HepG2 (cell line): ENCODE measurements around the gene AAMP. TPM values are rescaled to one million over a fixed set of nuclear protein-coding genes. Genes with fewer than 3 reads are reported as not detected.
A peak's percentile ranks its signal among the peaks of the same experiment; 100 is the strongest.

Experiments
- AKAP8 ChIP-seq: sonication (generic); formaldehyde crosslinking; IDR thresholded peaks from 2 replicates; pipeline ENCODE4 v1.5.1; 2020; ENCODE audit warnings: mild to moderate bottlenecking, missing genetic modification reagents
- ATF7 ChIP-seq, 2 experiments: fragments of 450-650 bp in 1 of 2; sonication (generic) in 1 of 2; formaldehyde crosslinking in 1 of 2; IDR thresholded peaks; 2 replicates each; pipeline versions ENCODE4 v1.4.0 to v1.6.1; 2016 to 2020; ENCODE audit warnings: antibody characterized with exemption in 1 of 2, mild to moderate bottlenecking in 1 of 2, missing genetic modification reagents in 1 of 2
- ATRX ChIP-seq: sonication (generic); formaldehyde crosslinking; IDR thresholded peaks from 2 replicates; pipeline ENCODE4 v1.4.0; 2020; ENCODE audit warnings: missing genetic modification reagents, borderline replicate concordance
- FOXM1 ChIP-seq: sonication (generic); formaldehyde crosslinking; IDR thresholded peaks from 2 replicates; pipeline ENCODE4 v1.5.0; 2020; ENCODE audit warnings: missing genetic modification reagents
- GTF2F1 ChIP-seq: fragments of 150-350 bp; IDR thresholded peaks from 2 replicates; pipeline ENCODE4 v1.6.1; 2014; ENCODE audit warnings: low read length
- MAFG ChIP-seq: sonication (generic); formaldehyde crosslinking; IDR thresholded peaks from 2 replicates; pipeline ENCODE4 v1.5.1; 2020; ENCODE audit warnings: mild to moderate bottlenecking, missing genetic modification reagents
- NCOA1 ChIP-seq: sonication (generic); formaldehyde crosslinking; IDR thresholded peaks from 2 replicates; pipeline ENCODE4 v1.9.0; 2021; ENCODE audit warnings: missing genetic modification reagents
- NFYC ChIP-seq: IDR thresholded peaks from 2 replicates; pipeline ENCODE4 v1.6.1; 2016; ENCODE audit warnings: missing genetic modification reagents, missing compliant biosample characterization
- PCBP2 ChIP-seq: fragments of 200-400 bp; formaldehyde crosslinking; optimal IDR thresholded peaks from 2 replicates; pipeline ENCODE3; 2018; ENCODE audit warnings: low read length, low read depth; ENCODE audit not compliant: poor library complexity, severe bottlenecking
- RNF2 ChIP-seq: fragments of 450-650 bp; conservative IDR thresholded peaks from 2 replicates; pipeline ENCODE4 v1.6.1; 2016; ENCODE audit warnings: low read depth
- STAT5B ChIP-seq: sonication (generic); formaldehyde crosslinking; IDR thresholded peaks from 2 replicates; pipeline ENCODE4 v1.4.0; 2020; ENCODE audit warnings: missing genetic modification reagents
- ZMYM4 ChIP-seq: sonication (generic); formaldehyde crosslinking; IDR thresholded peaks from 2 replicates; pipeline ENCODE4 v1.8.1; 2023; ENCODE audit warnings: mild to moderate bottlenecking, missing genetic modification reagents
- ZNF317 ChIP-seq: sonication (generic); formaldehyde crosslinking; IDR thresholded peaks from 2 replicates; pipeline ENCODE4 v1.5.0; 2020; ENCODE audit warnings: mild to moderate bottlenecking, missing genetic modification reagents
- ZNF615 ChIP-seq: sonication (generic); formaldehyde crosslinking; IDR thresholded peaks from 2 replicates; pipeline ENCODE4 v1.5.0; 2020; ENCODE audit warnings: mild to moderate bottlenecking, missing genetic modification reagents, borderline replicate concordance
- ZNF775 ChIP-seq: sonication (generic); formaldehyde crosslinking; IDR thresholded peaks from 2 replicates; pipeline ENCODE4 v1.4.0; 2020; ENCODE audit warnings: missing genetic modification reagents, mild to moderate bottlenecking, moderate library complexity, borderline replicate concordance
- ZSCAN29 ChIP-seq: sonication (generic); formaldehyde crosslinking; conservative IDR thresholded peaks from 2 replicates; pipeline ENCODE4 v1.4.0; 2020; ENCODE audit warnings: mild to moderate bottlenecking, missing genetic modification reagents
- polyA plus RNA-seq, 8 experiments: library from polyadenylated mRNA; depleted of rRNA in 3 of 8; stranded (reverse) in 7 of 8; unstranded in 1 of 8; fragments of >200 nt; fragmentation: Illumina TruSeq in 4 of 8; extraction: Trizol in 4 of 8; gene quantifications; 2 replicates each; pipeline versions ENCODE4 v1.2.1 to v1.2.3, GENCODE V29; 2011 to 2016; ENCODE audit warnings: low read depth in 4 of 8, missing spikeins in 1 of 8, mixed read lengths in 1 of 8; ENCODE audit not compliant: insufficient read depth in 1 of 8
- total RNA-seq, 5 experiments: library from RNA; depleted of rRNA; stranded (reverse); fragments of >200 nt; fragmentation: Illumina TruSeq; extraction: Trizol; gene quantifications; 2 replicates each; pipeline ENCODE4 v1.2.3, GENCODE V29; 2016; ENCODE audit warnings: low read depth in 1 of 5
- TF ChIP-seq, protein P1 (sequence below), 2 experiments: fragments of 450-650 bp in 1 of 2; sonication (generic) in 1 of 2; formaldehyde crosslinking; IDR thresholded peaks; 2 replicates each; pipeline versions ENCODE4 v1.5.0 to v1.8.0; 2020 to 2022; ENCODE audit warnings: mild to moderate bottlenecking in 1 of 2, missing genetic modification reagents in 1 of 2
- TF ChIP-seq, protein P2 (sequence below): sonication (generic); formaldehyde crosslinking; IDR thresholded peaks from 2 replicates; pipeline ENCODE4 v1.5.0; 2020; ENCODE audit warnings: mild to moderate bottlenecking, missing genetic modification reagents, borderline replicate concordance
- TF ChIP-seq, protein P3 (sequence below), 2 experiments: sonication (generic) in 1 of 2; formaldehyde crosslinking in 1 of 2; IDR thresholded peaks; 2 replicates each; pipeline versions ENCODE4 v1.5.1 to v1.6.1; 2011 to 2020; ENCODE audit warnings: borderline replicate concordance in 1 of 2, low read depth in 1 of 2, low read length in 1 of 2, mild to moderate bottlenecking in 1 of 2, missing genetic modification reagents in 1 of 2, moderate library complexity in 1 of 2
- TF ChIP-seq, protein P4 (sequence below): IDR thresholded peaks from 2 replicates; pipeline ENCODE4 v1.6.1; 2016; ENCODE audit warnings: low read depth, borderline replicate concordance

AAMP gene
- total and polyA plus RNA-seq, 2 of the 13 experiments (the other 11 are each of a cell fraction or from before 2014, with no cell fraction given) = 110 to 186 TPM

DNA sequence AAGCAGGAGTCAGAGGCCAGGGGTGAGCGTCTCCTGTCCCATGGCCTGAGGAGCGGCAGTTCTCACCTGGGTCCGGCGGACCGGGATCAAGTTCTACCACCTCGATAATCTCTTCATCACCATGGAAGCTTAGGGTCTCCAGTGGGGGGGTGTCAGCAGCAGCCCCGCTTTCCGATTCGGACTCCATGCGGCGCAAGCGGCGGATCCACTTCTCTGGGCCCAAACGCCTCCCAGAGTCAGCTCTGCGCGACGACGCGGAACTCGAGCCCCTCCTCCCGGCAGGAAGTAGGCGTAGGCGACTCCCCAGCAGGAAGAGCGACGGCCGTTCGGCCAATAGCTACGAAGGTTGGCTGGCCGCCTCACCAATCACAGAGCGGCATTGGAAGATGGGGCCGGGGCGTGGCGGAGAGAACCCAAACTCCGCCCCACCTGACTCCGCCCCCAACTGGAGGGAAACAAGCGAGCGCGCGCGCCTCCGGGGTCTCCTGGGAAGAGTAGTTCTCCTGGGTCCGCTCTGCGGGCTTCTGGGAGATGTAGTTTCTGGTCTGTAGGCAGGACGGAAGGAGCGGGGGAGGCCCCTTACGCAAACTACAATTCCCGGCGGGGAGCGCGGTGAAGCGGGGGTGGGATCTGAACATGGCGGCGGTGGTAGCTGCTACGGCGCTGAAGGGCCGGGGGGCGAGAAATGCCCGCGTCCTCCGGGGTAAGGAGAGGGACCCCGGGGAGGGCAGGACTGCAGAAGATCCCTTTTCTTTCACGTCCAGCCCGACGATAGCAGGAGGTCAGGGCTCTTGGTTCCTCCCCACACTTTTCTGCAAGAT lies at the start of gene AAMP, which contains the start of gene PNKD (continued):
- TF ChIP-seq ZSCAN29 (CRISPR knock-in tag) (0 out of 2 replicates have a peak, but pooled peaks have one; percentile 34), PCBP2 (no peak), ATF7 (IDR thresholded peaks at IDR 0.05) (no peak), ATF7 (CRISPR knock-in tag; IDR thresholded peaks at IDR 0.05) (peak; percentile 50), STAT5B (no peak), ZNF615 (CRISPR knock-in tag) (no peak), ZMYM4 (CRISPR knock-in tag) (no peak; the same call in 1 of the 2 replicates), AKAP8 (CRISPR knock-in tag) (peak; percentile 95), MAFG (CRISPR knock-in tag) (no peak), NCOA1 (CRISPR knock-in tag) (no peak; the same call in 1 of the 2 replicates), RNF2 (no peak), FOXM1 (CRISPR knock-in tag) (no peak), GTF2F1 (no peak), ZNF775 (no peak; the same call in 1 of the 2 replicates), NFYC (peak; percentile 100), ZNF317 (CRISPR knock-in tag) (peak; percentile 88), ATRX (CRISPR knock-in tag) (no peak)
- TF ChIP-seq, protein P1, sequence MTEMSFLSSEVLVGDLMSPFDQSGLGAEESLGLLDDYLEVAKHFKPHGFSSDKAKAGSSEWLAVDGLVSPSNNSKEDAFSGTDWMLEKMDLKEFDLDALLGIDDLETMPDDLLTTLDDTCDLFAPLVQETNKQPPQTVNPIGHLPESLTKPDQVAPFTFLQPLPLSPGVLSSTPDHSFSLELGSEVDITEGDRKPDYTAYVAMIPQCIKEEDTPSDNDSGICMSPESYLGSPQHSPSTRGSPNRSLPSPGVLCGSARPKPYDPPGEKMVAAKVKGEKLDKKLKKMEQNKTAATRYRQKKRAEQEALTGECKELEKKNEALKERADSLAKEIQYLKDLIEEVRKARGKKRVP (CRISPR knock-in tag; IDR thresholded peaks at IDR 0.05) = no peak; a peak in 1 of 4 replicates
- TF ChIP-seq, protein P2, sequence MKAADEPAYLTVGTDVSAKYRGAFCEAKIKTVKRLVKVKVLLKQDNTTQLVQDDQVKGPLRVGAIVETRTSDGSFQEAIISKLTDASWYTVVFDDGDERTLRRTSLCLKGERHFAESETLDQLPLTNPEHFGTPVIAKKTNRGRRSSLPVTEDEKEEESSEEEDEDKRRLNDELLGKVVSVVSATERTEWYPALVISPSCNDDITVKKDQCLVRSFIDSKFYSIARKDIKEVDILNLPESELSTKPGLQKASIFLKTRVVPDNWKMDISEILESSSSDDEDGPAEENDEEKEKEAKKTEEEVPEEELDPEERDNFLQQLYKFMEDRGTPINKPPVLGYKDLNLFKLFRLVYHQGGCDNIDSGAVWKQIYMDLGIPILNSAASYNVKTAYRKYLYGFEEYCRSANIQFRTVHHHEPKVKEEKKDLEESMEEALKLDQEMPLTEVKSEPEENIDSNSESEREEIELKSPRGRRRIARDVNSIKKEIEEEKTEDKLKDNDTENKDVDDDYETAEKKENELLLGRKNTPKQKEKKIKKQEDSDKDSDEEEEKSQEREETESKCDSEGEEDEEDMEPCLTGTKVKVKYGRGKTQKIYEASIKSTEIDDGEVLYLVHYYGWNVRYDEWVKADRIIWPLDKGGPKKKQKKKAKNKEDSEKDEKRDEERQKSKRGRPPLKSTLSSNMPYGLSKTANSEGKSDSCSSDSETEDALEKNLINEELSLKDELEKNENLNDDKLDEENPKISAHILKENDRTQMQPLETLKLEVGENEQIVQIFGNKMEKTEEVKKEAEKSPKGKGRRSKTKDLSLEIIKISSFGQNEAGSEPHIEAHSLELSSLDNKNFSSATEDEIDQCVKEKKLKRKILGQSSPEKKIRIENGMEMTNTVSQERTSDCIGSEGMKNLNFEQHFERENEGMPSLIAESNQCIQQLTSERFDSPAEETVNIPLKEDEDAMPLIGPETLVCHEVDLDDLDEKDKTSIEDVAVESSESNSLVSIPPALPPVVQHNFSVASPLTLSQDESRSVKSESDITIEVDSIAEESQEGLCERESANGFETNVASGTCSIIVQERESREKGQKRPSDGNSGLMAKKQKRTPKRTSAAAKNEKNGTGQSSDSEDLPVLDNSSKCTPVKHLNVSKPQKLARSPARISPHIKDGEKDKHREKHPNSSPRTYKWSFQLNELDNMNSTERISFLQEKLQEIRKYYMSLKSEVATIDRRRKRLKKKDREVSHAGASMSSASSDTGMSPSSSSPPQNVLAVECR (CRISPR knock-in tag) = peak; percentile 95
- TF ChIP-seq, protein P3, sequence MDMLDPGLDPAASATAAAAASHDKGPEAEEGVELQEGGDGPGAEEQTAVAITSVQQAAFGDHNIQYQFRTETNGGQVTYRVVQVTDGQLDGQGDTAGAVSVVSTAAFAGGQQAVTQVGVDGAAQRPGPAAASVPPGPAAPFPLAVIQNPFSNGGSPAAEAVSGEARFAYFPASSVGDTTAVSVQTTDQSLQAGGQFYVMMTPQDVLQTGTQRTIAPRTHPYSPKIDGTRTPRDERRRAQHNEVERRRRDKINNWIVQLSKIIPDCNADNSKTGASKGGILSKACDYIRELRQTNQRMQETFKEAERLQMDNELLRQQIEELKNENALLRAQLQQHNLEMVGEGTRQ (IDR thresholded peaks at IDR 0.05; ENCODE audit: low read depth, low read length) = 0 out of 2 replicates have a peak, but pooled peaks have one; percentile 13
- TF ChIP-seq, protein P3 (CRISPR knock-in tag; IDR thresholded peaks at IDR 0.05; ENCODE audit: borderline replicate concordance) = peak; percentile 80; the same call in 1 of the 2 replicates
- TF ChIP-seq, protein P4, sequence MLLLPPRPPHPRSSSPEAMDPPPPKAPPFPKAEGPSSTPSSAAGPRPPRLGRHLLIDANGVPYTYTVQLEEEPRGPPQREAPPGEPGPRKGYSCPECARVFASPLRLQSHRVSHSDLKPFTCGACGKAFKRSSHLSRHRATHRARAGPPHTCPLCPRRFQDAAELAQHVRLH (CRISPR knock-in tag) = no peak; the same call in 1 of the 2 replicates
